GM08714 (cell line): Measurements from ENCODE around the gene OR10AD1.
A peak's percentile ranks its signal among the peaks of the same experiment; 100 is the strongest.

ENCODE experiments used
- H3K4me3 ChIP-seq: fragments of 200-500 bp; sonication (Bioruptor generic); 2 replicates; pipeline ENCODE4 v1.5.1; 2014; ENCODE audit warnings: mild to moderate bottlenecking, low read length, inconsistent platforms
- ZNF274 ChIP-seq: IDR thresholded peaks from 2 replicates; pipeline ENCODE4 v1.6.1; 2012; ENCODE audit warnings: mild to moderate bottlenecking, low read depth, low read length

OR10AD1 gene

DNA sequence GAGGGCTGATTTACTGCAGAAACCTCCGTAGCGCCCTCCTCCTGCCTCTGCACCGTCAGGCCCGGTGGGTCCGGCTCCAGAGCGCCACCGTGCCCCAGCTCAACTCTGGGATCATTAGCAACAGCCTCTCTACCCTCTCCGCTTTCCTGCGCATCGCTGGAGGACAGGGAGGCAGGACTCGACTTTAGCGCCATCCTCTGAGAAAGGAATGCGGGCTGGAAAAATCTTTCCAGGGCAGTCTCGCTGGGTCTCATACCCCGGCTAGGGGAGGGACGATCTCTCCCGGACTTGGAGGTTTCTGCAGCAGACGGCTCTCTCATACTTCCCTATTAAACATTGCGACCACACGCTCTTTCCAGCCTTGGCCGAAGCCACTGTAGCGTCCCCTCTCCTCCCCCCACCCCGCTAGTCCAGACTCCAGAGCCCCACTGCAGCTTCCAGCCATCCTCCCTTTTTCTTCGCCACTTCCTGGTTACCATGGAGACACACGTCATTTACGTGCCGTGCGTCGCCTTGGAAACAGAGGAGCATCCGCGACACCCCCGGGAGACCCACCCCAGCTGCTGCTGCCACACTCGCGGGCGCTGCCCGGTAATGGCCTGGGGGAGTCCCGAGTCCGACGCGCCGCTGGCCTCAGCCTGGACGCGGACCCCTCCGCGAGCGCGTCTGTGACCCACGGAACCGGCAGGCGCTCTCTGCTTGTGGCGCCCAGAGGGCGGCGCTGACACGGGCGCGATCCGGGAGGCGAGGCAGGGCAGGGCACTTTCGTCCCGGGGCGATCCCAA is 19.8 kb downstream of the OR10AD1 start, which contains the start of gene CCDC184:
Gene CCDC184, plus strand, starts transcription at position 554 of the 785 bp plus-strand sequence. CDS start 479 bp downstream, outside the sequence.
- TF ChIP-seq ZNF274 = no peak
- H3K4me3 ChIP-seq = peak within 1 kb of the TSS; percentile 74

DNA sequence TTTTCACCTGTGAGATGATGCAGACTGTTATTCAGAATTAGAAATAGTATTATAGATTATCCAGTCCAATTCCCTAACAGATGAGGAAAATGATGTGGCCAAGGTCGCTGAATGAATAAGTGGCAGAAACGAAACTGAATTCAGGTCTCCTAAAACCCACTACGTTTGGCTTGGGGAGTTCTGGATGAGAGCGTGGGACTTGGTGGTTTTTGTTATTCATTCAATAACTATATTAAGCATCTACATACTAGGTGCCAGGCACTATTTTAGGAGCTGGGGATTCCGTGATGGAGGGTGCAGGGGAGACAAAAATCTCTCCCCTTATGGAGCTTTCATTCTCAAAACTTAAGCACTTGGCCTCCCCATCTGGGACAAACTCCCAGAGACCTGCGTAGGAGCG is 20.5 kb downstream of the OR10AD1 start:
- peak overlapping the region; percentile 74; the same call in 1 of the 2 replicates for H3K4me3 ChIP-seq
- TF ChIP-seq ZNF274 = no peak

DNA sequence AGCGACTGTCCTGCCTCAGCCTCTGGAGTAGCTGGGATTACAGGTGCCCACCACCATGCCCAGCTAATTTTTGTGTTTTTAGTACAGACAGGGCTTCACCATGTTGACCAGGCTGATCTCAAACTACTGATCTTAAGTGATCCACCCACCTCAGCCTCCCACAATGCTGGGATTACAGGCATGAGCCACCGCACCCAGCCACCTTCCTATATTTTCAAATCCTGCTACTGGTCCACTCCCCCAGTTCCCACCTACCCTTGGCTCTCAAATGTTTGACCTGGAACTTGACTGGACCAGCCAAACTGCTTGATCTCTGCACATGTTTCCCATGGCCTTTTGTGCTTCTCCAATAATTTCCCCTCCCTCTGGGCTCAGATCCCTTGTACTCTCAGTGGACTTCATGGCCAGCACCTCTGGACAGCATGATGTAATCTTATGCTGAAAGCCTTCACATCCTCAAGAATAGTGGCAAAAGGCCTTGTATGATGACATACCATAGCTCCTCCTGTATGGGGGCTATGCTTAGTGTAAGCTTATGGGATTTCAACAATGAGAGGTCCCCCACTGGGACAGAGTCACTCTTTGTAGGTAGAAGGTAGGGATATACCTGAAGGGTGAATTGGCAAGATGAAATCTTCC is 22.1 kb downstream of the OR10AD1 start:
- no peak overlapping the region for H3K4me3 ChIP-seq
- no peak for TF ChIP-seq ZNF274

DNA sequence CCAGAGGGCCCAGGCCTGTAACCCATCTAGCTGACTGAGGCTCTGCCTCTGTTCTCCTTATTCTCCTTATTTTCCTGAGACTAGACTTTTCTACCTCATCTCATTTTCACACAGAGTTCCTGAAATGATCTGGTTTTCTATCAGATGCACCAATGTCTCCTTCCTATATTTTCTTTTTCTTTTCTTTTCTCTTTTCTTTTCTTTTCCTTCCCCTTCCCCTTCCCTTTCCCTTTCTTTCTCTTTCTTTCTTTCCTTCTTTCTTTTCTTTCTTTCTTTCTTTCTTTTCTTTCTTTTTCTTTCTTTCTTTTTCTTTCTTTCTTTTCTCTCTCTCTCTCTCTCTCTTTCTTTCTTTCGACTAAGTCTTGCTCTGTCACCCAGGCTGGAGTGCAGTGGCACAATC is 22.7 kb downstream of the OR10AD1 start:
- no peak overlapping the region for H3K4me3 ChIP-seq
- TF ChIP-seq ZNF274 = no peak

DNA sequence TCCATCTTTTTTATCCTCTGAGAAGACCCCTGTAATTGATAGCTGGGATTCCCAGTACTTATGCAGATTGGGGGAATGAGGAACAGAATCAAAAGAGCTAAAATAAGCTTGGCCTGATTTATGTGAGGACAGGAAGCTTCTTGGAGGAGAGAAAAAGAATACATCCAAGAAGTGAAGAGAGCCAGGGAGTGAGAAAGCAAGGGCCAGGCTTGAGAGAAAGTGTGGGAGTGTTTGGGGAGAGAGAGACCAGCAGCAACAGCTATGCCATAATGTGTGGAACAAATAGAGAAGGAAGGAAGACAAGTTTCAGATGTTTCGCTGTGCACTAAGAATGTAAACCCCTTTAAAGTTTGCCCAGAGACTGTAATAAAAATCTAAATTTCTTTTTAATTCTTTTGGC is 23.6 kb downstream of the OR10AD1 start:
- H3K4me3 ChIP-seq = no peak overlapping the region
- TF ChIP-seq ZNF274 = no peak

DNA sequence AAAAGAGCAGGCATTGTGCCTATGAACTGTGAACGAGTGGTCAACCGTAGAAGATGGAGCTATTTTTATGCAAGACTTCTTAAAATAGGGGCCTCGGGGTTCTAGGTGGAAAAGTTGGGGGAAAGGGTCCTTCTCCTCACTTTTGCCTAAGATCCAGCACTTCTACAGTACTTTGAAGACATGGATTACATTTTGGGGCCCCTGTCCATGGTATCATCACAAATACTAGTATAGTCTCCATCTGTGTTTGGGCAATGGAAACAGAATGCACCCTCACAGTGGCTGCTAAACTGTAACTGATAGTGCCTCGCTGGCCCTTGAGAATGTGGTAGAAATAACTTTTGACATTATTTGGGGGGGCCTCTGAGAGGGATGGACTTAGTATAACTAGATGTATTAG is 25.1 kb downstream of the OR10AD1 start:
- TF ChIP-seq ZNF274 = no peak
- H3K4me3 ChIP-seq = no peak overlapping the region

DNA sequence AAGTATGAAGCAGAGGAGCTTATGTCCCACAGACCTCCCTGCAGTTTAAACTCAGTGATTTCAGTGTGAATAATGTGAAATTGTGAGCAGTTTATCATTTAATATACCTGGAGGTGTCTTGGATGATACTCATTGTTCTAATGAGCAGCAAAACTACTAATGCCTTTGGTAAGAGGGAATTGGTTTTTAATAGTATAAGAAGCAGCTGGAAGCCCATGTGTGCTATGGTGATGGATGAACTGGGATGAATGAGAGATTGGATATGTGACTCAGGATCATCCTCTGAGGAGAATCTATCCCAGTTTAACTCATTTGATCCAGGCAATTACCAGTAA is 26.7 kb downstream of the OR10AD1 start:
- no peak overlapping the region for H3K4me3 ChIP-seq

DNA sequence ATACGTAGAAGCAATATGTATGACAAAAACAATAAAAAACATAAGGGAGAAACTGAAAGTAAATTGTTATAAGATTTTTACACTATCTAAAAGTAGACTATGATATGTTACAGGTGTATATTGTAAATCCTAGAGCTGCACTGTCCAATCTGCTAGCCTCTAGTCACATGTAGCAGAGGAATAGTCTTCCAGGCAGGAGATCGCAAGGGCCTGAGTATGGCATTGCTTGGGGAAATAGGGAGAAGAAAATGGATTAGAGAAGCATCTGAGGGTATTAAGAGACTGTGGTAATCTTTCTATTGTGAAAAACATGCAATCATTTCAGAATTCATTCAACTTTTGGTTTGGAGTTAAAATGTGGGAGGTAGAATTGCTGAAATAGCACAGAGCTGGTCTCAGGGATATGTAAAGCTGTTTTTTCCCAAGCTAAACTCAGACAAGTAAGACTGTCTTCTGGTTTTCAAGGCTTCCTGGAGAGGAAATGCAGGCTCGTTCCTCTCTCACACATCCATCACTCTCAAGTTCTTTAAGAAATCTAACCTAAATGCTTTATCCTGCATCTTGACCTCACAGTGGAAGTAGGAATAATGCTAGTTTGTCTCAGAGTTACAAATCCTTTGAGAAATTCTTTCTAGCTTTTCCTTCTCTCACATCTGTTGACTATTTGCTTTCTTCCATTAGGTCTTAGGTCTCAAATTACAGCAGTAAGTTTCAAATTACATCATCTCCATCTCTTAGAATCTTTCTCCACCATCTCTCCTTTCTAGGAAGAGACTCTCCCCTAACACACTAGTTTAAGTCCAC is 27.3 kb downstream of the OR10AD1 start:
- TF ChIP-seq ZNF274 = no peak
- no peak overlapping the region for H3K4me3 ChIP-seq

More for the DNA sequence above, 26.7 kb downstream of the OR10AD1 start:
- no peak for TF ChIP-seq ZNF274

DNA sequence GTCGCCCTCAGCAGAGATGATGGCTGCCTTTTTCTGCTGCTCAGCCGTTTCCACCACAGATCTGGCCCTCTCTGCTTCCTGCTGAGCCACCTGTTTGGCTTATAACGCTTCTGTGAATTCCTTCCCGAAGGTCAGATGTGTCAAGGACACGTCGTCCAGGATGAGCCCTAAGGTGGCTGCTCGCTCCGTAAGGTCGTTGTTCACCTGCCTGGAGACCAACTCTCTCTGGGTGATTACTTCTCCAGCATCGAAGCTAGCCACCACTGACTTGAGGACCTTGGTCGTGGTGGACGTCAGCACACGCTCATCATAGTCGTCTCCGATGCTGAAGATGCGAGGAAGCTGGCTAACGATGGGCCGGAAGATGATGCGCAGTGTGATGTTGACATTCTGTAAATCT is 34.1 kb downstream of the OR10AD1 start:
- TF ChIP-seq ZNF274 = no peak
- no peak overlapping the region for H3K4me3 ChIP-seq

DNA sequence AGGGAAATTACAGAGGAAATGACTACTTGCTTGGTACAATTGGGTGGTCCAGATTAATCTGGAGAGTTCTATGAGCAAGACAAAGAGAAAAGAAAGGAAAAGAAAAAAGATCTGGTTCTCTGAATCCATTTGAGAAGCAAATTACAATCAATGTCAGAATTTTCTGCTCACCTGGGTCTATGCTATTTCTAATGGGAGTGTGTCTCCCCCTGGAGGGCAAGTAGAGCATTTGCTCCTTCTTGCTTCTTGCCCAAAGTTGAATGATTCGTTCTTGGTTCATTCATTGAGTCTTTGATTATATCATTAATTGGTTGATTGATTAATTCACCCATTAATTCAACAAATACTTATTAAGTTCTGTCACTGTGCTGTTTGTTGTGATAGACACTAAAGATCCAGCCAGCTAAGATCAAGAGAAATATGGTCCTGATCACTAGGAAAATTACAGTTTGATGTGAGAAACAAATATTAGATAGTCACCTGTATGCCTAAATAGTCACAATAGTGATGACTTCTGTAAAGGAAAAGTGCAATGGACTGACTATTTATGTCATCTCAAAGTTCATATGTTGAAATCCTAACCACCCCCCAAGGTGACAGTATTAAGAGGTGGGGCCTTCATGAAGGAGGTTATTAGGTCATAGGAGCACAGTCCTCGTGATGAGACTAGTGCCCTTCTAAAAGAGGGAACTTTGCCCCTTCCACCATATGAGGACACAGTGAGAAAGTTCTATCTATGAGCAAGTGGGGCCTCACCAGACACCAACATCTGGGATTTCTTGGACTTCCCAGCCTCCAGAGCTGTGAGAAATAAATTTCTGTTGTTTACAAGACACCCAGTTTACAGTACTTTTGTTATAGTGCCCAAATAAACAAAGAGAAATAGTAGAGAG is 37.8 kb downstream of the OR10AD1 start:
- no peak overlapping the region for H3K4me3 ChIP-seq
- no peak for TF ChIP-seq ZNF274

DNA sequence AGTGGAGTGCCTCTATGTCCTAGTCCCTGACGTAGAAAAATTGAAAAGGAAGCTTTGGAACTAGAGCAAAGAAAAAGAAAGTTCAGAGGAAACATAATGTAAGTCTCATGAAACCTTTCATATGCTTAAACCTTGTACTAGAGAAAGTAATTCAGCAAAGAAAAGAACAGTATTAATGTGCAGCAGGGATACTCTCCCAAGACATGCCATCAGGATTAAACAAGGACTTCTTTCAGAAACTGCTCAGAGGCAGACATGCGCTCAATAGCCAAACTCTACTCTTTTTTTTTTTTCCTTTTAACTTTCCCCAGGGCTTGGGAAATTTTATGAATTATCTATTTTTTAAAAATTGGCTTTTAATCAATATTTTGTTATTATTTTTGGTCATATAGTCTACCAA is 38.6 kb downstream of the OR10AD1 start:
- no peak overlapping the region for H3K4me3 ChIP-seq
- TF ChIP-seq ZNF274 = no peak

DNA sequence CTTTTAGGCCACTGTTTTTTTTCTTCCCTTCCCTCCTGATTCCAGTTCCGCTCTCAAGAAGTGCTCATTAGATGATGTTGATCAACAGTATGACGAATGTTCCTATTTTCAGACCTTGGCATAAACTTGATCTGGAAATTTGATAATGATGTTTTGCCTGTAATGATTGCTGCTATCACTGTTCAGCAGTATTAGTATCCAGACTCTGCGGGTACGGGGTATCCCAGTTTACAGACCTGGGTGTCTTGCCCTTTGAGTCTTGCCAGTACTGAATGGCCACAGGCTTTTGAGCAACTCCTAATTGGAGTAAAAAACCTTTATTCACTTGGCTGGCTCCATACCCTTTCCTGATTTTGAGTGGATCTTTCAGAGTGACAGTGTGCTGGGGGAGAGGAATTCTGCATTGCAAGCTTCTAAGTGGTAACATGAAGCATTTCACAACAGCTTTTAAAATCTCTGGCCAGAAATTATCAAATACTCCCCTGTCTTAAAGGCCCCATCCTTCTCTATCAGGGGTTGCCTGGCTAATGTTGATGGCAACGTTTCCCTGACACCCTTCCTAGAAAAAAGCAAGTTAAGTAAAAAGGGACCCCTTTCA is 39.8 kb downstream of the OR10AD1 start:
- no peak overlapping the region for H3K4me3 ChIP-seq
- TF ChIP-seq ZNF274 = no peak

DNA sequence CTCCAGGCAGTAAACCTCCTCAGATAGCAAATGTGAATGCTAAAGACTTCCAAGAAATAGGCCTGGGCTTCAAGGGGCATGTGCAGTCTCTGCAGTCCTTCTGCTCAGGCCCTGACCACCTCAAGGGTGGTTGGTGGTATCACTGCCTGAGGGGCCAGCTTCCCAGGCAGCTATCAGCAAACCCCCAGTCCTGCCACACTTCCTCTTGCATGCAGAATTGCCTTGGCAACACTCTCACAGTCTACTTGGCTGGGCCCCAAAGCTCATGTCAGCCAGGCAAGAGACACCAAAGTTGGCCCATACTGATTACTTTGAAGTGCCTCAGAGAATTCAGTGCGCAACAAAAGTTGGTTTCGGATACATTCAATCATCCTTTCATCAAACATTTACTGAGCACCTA is 42.3 kb downstream of the OR10AD1 start:
- H3K4me3 ChIP-seq = no peak overlapping the region
- no peak for TF ChIP-seq ZNF274
